CD4-positive, alpha-beta T cell treated with Interleukin-6 at 100 ng/mL for 8 hours (primary cell): ENCODE measurements around the gene ABHD2.
A peak's percentile ranks its signal among the peaks of the same experiment; 100 is the strongest.
"Not testable (repeated sequence)": the region's sequence is repeated elsewhere in the genome, so short reads cannot be mapped to it uniquely, and the experiment has no call there.

ENCODE experiments used
- DNase-seq: peaks from one replicate; pipeline ENCODE4 v3.0.0-alpha.2; 2020; ENCODE audit warnings: mixed read lengths, low spot score

Gene ABHD2

GRCh38 chr15:89120479-89121000 is 32.3 kb downstream of the ABHD2 start:
- not testable (repeated sequence) for DNase-seq

GRCh38 chr15:89121414-89121813 is 33.2 kb downstream of the ABHD2 start:
- no peak for DNase-seq

GRCh38 chr15:89122505-89123180 is 34.4 kb downstream of the ABHD2 start:
- DNase-seq = no peak

- DNase-seq = no peak
These were observed 34.9 kb downstream of the ABHD2 start for GRCh38 chr15:89123181-89123525.

GRCh38 chr15:89125088-89125826 is 37.0 kb downstream of the ABHD2 start:
- DNase-seq = no peak

- no peak for DNase-seq
These were observed 37.8 kb downstream of the ABHD2 start for GRCh38 chr15:89126009-89126408.

GRCh38 chr15:89127054-89127702 is 38.9 kb downstream of the ABHD2 start:
- no peak for DNase-seq

GRCh38 chr15:89128320-89129122 is 40.3 kb downstream of the ABHD2 start:
- DNase-seq = no peak

- DNase-seq = peak; percentile 48
These were observed 41.0 kb downstream of the ABHD2 start for GRCh38 chr15:89129123-89129815.

- no peak for DNase-seq
These were observed 41.5 kb downstream of the ABHD2 start for GRCh38 chr15:89129816-89130134.

GRCh38 chr15:89130201-89130600 is 41.9 kb downstream of the ABHD2 start:
- DNase-seq = no peak

GRCh38 chr15:89131731-89132130 is 43.5 kb downstream of the ABHD2 start:
- no peak for DNase-seq

GRCh38 chr15:89132611-89133507 is 44.6 kb downstream of the ABHD2 start:
- DNase-seq = no peak

GRCh38 chr15:89135387-89136077 is 47.3 kb downstream of the ABHD2 start:
- not testable (repeated sequence) for DNase-seq

- no peak for DNase-seq
These were observed 48.0 kb downstream of the ABHD2 start for GRCh38 chr15:89136078-89136806.

- no peak for DNase-seq
These were observed 48.8 kb downstream of the ABHD2 start for GRCh38 chr15:89136818-89137772.

- DNase-seq = no peak
These were observed 49.7 kb downstream of the ABHD2 start for GRCh38 chr15:89137926-89138325.

- DNase-seq = no peak
These were observed 50.9 kb downstream of the ABHD2 start for GRCh38 chr15:89138999-89139612.
